Activated T-cell treated with anti-CD3 and anti-CD28 coated beads, Interleukin-2, amount 50 U/mL, for 24 hours (primary cell): ENCODE measurements around the gene PPP2R5B.

Experiments
- DNase-seq: peaks from one replicate; pipeline ENCODE4 v3.0.0-alpha.2; 2020
- H3K27ac Mint-ChIP-seq: 2 replicates; pipeline ENCODE4 v1.8.0; 2020; ENCODE audit warnings: mild to moderate bottlenecking, mixed read lengths
- H3K27me3 Mint-ChIP-seq: 2 replicates; pipeline ENCODE4 v1.8.0; 2020; ENCODE audit warnings: mixed read lengths
- H3K36me3 Mint-ChIP-seq: 2 replicates; pipeline ENCODE4 v1.8.0; 2020; ENCODE audit warnings: low read depth, mixed read lengths
- H3K4me1 Mint-ChIP-seq: 2 replicates; pipeline ENCODE4 v1.8.0; 2020; ENCODE audit warnings: low read depth, mixed read lengths
- H3K4me3 Mint-ChIP-seq: 2 replicates; pipeline ENCODE4 v1.8.0; 2020; ENCODE audit warnings: mild to moderate bottlenecking, moderate library complexity, mixed read lengths
- H3K9me3 Mint-ChIP-seq: 2 replicates; pipeline ENCODE4 v1.8.0; 2020; ENCODE audit warnings: mixed read lengths

PPP2R5B gene

GRCh38 chr11:64910451-64911093 is 13.9 kb upstream of the PPP2R5B start:
- no peaks in the 10 kb centered on the region for H3K27me3 Mint-ChIP-seq
- DNase-seq: no peak
- H3K27ac Mint-ChIP-seq: no peak overlapping the region
- H3K36me3 Mint-ChIP-seq: peaks cover 71% of the 10 kb centered on the region
- H3K4me3 Mint-ChIP-seq: no peak overlapping the region
- no peaks in the 10 kb centered on the region for H3K9me3 Mint-ChIP-seq
- peaks cover 6% of the 10 kb centered on the region for H3K4me1 Mint-ChIP-seq

DNA sequence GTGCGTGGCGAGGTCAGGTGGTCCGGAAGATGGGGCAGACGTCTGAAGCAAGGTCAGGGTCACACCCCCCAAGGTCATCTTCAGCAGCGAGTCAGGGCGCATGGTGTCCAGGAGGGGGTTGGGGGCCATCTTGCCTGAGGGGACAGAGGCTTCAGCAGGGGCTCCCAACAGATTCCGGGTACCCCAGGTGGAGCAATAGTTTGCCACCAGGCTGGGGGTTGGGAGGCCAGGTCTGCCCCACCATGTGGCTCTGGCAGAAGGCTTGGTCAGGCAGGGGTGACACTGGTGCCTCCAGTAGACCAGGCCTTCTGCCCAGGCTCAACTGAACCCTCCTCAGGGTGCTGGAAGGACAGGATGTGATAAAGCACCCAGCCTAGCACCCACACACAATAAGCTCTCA is 13.3 kb upstream of the PPP2R5B start:
- Mint-ChIP-seq H3K27ac (peak overlapping the region; percentile 40), H3K4me3 (no peak overlapping the region)

GRCh38 chr11:64911689-64912088 is 12.8 kb upstream of the PPP2R5B start:
- Mint-ChIP-seq H3K36me3 (peaks cover 69% of the 10 kb centered on the region), H3K4me3 (no peak overlapping the region), H3K27ac (peak overlapping the region; percentile 40), H3K27me3 (no peaks in the 10 kb centered on the region), H3K4me1 (peaks cover 16% of the 10 kb centered on the region), H3K9me3 (no peaks in the 10 kb centered on the region)
- no peak for DNase-seq

More for the DNA sequence above, 13.3 kb upstream of the PPP2R5B start:
- Mint-ChIP-seq H3K4me1 (peaks cover 12% of the 10 kb centered on the region), H3K36me3 (peaks cover 67% of the 10 kb centered on the region), H3K9me3 (no peaks in the 10 kb centered on the region), H3K27me3 (no peaks in the 10 kb centered on the region)
- no peak for DNase-seq

GRCh38 chr11:64913171-64913727 is 11.2 kb upstream of the PPP2R5B start:
- H3K36me3 Mint-ChIP-seq: peaks cover 57% of the 10 kb centered on the region
- H3K4me3 Mint-ChIP-seq: no peak overlapping the region
- DNase-seq: no peak
- H3K4me1 Mint-ChIP-seq: peaks cover 26% of the 10 kb centered on the region
- H3K27me3 Mint-ChIP-seq: no peaks in the 10 kb centered on the region
- H3K27ac Mint-ChIP-seq: no peak overlapping the region
- no peaks in the 10 kb centered on the region for H3K9me3 Mint-ChIP-seq

GRCh38 chr11:64914123-64914522 is 10.4 kb upstream of the PPP2R5B start:
- Mint-ChIP-seq H3K27me3 (no peaks in the 10 kb centered on the region), H3K4me3 (no peak overlapping the region), H3K27ac (no peak overlapping the region), H3K4me1 (peaks cover 26% of the 10 kb centered on the region), H3K9me3 (no peaks in the 10 kb centered on the region), H3K36me3 (peaks cover 48% of the 10 kb centered on the region)
- no peak for DNase-seq

DNA sequence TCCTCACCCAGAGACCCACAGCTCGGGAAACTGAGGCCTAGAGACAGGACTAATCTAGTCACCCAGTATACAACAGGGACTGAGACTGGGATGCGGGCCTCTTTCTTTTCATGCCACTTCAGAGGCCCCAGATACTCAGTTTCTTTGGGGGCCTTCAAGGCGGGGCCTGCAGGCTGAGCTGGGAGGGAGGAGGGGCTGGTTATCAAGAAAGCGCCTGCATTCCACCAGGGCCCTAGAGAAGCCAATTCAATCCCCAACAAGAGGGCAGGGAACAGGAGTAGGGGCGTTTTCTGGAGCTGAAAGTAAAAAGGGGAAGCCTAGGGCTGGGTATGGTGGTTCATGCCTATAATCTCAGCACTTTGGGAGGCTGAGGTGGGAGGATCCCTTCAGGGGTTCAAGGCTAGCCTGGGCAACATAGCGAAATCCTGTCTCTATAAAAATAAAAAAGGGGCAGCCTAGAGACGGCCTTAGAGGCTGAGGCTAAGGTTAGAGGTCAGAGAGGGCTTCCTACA is 9.1 kb upstream of the PPP2R5B start:
- Mint-ChIP-seq H3K9me3 (no peaks in the 10 kb centered on the region), H3K36me3 (peaks cover 38% of the 10 kb centered on the region), H3K27me3 (no peaks in the 10 kb centered on the region), H3K4me3 (peak overlapping the region; percentile 91), H3K27ac (peak overlapping the region; percentile 94), H3K4me1 (peaks cover 26% of the 10 kb centered on the region)
- DNase-seq: no peak

GRCh38 chr11:64916040-64916774 is 8.3 kb upstream of the PPP2R5B start:
- H3K9me3 Mint-ChIP-seq: no peaks in the 10 kb centered on the region
- H3K27me3 Mint-ChIP-seq: no peaks in the 10 kb centered on the region
- peak; percentile 54 for DNase-seq
- H3K27ac Mint-ChIP-seq: peak overlapping the region; percentile 94
- peak overlapping the region; percentile 91 for H3K4me3 Mint-ChIP-seq
- H3K4me1 Mint-ChIP-seq: peaks cover 26% of the 10 kb centered on the region
- H3K36me3 Mint-ChIP-seq: peaks cover 30% of the 10 kb centered on the region

GRCh38 chr11:64916775-64917662 is 7.5 kb upstream of the PPP2R5B start, which contains the start of gene ATG2A:
ATG2A (minus strand) TSS chr11:64917209; CDS start chr11:64917135, 74 bp downstream.
- Mint-ChIP-seq H3K9me3 (no peaks in the 10 kb centered on the region), H3K27ac (peak within 1 kb of the TSS; percentile 94), H3K36me3 (peaks cover 23% of the 10 kb centered on the region), H3K27me3 (no peaks in the 10 kb centered on the region), H3K4me3 (peak within 1 kb of the TSS; percentile 91), H3K4me1 (peaks cover 26% of the 10 kb centered on the region)
- peak; percentile 99 for DNase-seq

DNA sequence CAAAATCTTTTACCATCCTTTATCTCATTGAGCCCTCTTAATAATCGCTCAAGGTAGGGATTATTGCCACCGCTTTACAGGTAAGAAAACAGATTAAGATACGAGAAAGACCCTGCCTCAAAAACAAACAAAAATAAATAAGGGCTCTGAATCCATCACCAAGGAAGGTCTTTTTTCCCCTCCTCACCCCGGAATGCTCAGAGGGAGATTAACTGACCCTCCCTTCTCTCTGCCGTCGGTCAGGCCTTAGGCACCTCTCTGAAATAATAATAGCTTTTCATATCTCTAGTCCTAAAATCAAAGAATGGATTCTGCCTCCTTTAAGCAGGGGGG is 6.9 kb upstream of the PPP2R5B start:
- H3K4me1 Mint-ChIP-seq: peaks cover 26% of the 10 kb centered on the region
- H3K36me3 Mint-ChIP-seq: peaks cover 19% of the 10 kb centered on the region
- no peak for DNase-seq
- peak overlapping the region; percentile 91 for H3K4me3 Mint-ChIP-seq
- H3K27ac Mint-ChIP-seq: peak overlapping the region; percentile 94
- H3K27me3 Mint-ChIP-seq: no peaks in the 10 kb centered on the region
- no peaks in the 10 kb centered on the region for H3K9me3 Mint-ChIP-seq

DNA sequence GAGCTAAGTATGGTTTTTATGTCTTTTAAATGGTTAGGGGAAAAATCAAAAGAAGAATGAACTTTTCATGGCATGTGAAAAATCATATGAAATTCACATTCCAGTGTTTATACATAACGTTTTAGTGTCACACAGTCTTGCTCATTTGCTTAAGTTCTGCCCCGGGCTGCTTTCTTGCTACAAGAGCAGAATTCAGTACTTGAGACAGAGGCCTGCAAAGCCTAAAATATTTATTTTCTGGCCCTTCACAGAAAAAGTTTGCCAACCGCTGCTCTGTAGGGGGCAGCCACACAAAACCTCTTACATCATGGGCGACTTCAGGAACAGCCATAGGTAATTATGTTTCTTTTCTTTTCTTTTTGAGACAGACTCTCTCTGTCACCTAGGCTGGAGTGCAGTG is 6.5 kb upstream of the PPP2R5B start:
- H3K4me3 Mint-ChIP-seq: peak overlapping the region; percentile 91
- peak overlapping the region; percentile 94 for H3K27ac Mint-ChIP-seq
- no peaks in the 10 kb centered on the region for H3K27me3 Mint-ChIP-seq
- no peak for DNase-seq
- no peaks in the 10 kb centered on the region for H3K9me3 Mint-ChIP-seq
- H3K36me3 Mint-ChIP-seq: peaks cover 16% of the 10 kb centered on the region
- peaks cover 26% of the 10 kb centered on the region for H3K4me1 Mint-ChIP-seq

DNA sequence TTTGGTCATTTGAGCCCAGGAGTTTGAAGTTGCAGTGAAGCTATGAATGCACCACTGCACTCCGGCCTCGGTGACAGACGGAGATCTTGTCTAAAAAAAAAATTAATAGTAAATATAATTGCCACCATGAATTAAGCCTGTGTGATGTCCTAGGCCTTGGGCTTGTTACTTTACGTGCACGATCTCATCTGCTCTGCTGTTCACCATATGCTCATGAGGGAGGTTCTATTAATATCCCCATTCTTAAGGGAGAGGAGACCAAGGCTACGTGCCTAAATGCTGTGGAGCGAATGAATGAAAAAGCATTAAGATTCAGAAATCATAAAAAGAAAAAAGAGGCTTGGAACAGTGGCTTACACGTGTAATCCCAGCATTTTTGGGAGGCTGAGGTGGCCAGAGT is 4.9 kb upstream of the PPP2R5B start:
- Mint-ChIP-seq H3K36me3 (peaks cover 6% of the 10 kb centered on the region), H3K4me1 (peaks cover 34% of the 10 kb centered on the region), H3K9me3 (no peaks in the 10 kb centered on the region), H3K27ac (no peak overlapping the region), H3K27me3 (no peaks in the 10 kb centered on the region), H3K4me3 (no peak overlapping the region)
- no peak for DNase-seq

DNA sequence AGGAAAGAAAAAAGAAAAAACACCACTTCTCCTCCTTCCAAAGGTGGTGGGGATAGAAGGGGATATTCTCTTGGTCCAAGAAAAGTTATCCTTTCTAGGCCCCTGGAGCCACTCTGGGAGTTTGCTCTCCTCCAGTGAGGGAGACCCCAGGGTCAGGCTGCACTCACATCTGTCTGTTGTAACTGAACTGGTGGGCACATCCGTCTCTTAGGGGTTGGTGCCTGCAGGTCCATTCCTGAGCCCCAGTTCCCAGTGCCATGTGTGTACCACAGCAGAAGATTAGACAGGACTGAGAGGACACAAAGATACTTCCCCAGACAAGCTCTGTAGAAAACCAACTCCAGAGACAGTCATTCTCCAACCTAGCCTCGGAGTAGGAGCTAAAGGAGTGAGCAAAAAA is 4.4 kb upstream of the PPP2R5B start:
- H3K4me3 Mint-ChIP-seq: no peak overlapping the region
- H3K36me3 Mint-ChIP-seq: peaks cover 6% of the 10 kb centered on the region
- no peaks in the 10 kb centered on the region for H3K9me3 Mint-ChIP-seq
- H3K27ac Mint-ChIP-seq: no peak overlapping the region
- H3K4me1 Mint-ChIP-seq: peaks cover 36% of the 10 kb centered on the region
- H3K27me3 Mint-ChIP-seq: no peaks in the 10 kb centered on the region
- DNase-seq: no peak

DNA sequence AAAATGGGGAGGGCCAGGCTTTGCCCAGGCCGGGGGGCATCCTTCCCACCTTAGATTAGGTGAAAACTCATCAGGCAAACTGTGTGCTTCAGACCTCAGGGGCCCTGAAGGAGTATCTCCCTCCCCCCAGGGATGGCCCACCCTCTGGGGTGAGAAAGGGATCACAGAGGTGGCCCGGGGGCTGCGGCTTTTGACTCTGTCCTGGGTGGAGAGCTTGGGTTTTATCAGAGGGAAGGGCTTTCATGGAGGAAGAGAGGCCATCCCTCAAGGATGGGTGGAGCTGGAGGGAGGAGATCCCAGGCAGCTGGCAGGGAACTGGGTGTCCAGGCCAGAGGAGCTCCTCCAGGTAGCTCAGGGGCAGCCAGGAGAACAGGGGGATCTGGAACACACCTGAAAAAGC is 3.1 kb upstream of the PPP2R5B start:
- no peaks in the 10 kb centered on the region for H3K9me3 Mint-ChIP-seq
- H3K27me3 Mint-ChIP-seq: no peaks in the 10 kb centered on the region
- peaks cover 4% of the 10 kb centered on the region for H3K36me3 Mint-ChIP-seq
- DNase-seq: no peak
- peaks cover 29% of the 10 kb centered on the region for H3K4me1 Mint-ChIP-seq
- no peak overlapping the region for H3K4me3 Mint-ChIP-seq
- H3K27ac Mint-ChIP-seq: no peak overlapping the region

DNA sequence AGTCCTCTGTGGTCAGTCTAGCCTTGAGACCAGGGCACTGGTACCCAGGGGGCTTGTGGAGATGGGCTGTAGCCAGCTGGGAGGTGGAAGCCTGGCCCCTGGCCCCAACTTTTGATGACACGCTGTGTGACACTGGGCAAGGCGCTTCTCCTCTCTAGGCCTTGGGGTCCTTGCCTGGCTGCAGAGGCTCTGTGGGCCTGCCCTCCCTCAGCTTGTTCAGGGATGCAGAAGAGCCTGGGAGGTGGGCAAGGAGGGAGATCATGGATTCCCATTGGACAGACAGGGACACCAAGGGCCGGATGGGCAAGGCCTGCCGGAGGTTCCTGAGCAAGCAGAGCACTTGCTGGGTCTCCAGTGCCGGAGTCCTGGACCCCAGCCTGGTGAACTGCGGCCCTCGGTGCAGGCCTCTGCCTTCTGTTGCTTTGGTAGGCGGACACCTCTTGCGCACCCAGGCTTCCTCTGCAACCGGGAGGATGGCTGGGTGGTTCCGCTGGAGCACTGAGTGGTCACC is 1.3 kb upstream of the PPP2R5B start:
- Mint-ChIP-seq H3K36me3 (peaks cover 2% of the 10 kb centered on the region), H3K4me1 (peaks cover 18% of the 10 kb centered on the region), H3K27me3 (no peaks in the 10 kb centered on the region), H3K4me3 (no peak overlapping the region), H3K9me3 (no peaks in the 10 kb centered on the region), H3K27ac (no peak overlapping the region)
- no peak for DNase-seq
